GM21526 (cell line): Measurements from ENCODE around the gene KIAA1549.
"Not testable (repeated sequence)": the region's sequence is repeated elsewhere in the genome, so short reads cannot be mapped to it uniquely, and the experiment has no call there.

Experiments
- ATAC-seq: cut with Tn5 transposase; IDR thresholded peaks from one replicate; pipeline ENCODE4 v1.9.1; 2021; ENCODE audit warnings: moderate library complexity; ENCODE audit not compliant: unreplicated experiment, low FRiP score

The KIAA1549 gene

GRCh38 chr7:138821912-138822311 is 159.3 kb downstream of the KIAA1549 start:
- no peak for ATAC-seq

GRCh38 chr7:138819625-138820024 is 161.6 kb downstream of the KIAA1549 start:
- no peak for ATAC-seq

- no peak for ATAC-seq
Measured at GRCh38 chr7:138816650-138817049, 164.5 kb downstream of the KIAA1549 start.

GRCh38 chr7:138814816-138815332 is 166.3 kb downstream of the KIAA1549 start:
- no peak for ATAC-seq

GRCh38 chr7:138813945-138814344 is 167.2 kb downstream of the KIAA1549 start:
- no peak for ATAC-seq

GRCh38 chr7:138811327-138811726 is 169.9 kb downstream of the KIAA1549 start:
- not testable (repeated sequence) for ATAC-seq

GRCh38 chr7:138809346-138809745 is 171.8 kb downstream of the KIAA1549 start:
- no peak for ATAC-seq

GRCh38 chr7:138804618-138805017 is 176.6 kb downstream of the KIAA1549 start:
- ATAC-seq = no peak

- no peak for ATAC-seq
Measured at GRCh38 chr7:138802706-138803105, 178.5 kb downstream of the KIAA1549 start.

GRCh38 chr7:138801256-138801655 is 179.9 kb downstream of the KIAA1549 start:
- no peak for ATAC-seq

- no peak for ATAC-seq
Measured at GRCh38 chr7:138799336-138800000, 181.7 kb downstream of the KIAA1549 start.

GRCh38 chr7:138798836-138799235 is 182.4 kb downstream of the KIAA1549 start:
- ATAC-seq = no peak

- ATAC-seq = no peak
Measured at GRCh38 chr7:138797715-138798320, 183.4 kb downstream of the KIAA1549 start, which contains the start of the genes ATP6V0A4 and TMEM213. ATP6V0A4 (minus strand) TSS chr7:138798196; CDS start chr7:138771247, 26,949 bp downstream. TMEM213 (plus strand) TSS chr7:138797994; CDS start chr7:138798105, 111 bp downstream.

GRCh38 chr7:138797046-138797445 is 184.1 kb downstream of the KIAA1549 start:
- ATAC-seq = not testable (repeated sequence)

GRCh38 chr7:138796038-138796615 is 185.1 kb downstream of the KIAA1549 start:
- ATAC-seq = no peak

- no peak for ATAC-seq
Measured at GRCh38 chr7:138785587-138786437, 195.4 kb downstream of the KIAA1549 start.

- no peak for ATAC-seq
Measured at GRCh38 chr7:138784692-138785091, 196.5 kb downstream of the KIAA1549 start.
